Limb (tissue), 2 donors: ENCODE results near the gene PRDM5.

ENCODE experiments used
- DNase-seq, 2 donors: peaks; one replicate each; pipeline ENCODE4 v3.0.0-alpha.2; 2016; ENCODE audit errors: extremely low spot score in 2 of 2

The PRDM5 gene

GRCh38 chr4:120821977-120822376 is 100.5 kb downstream of the PRDM5 start:
- no peak for DNase-seq

- no peak for DNase-seq
These were observed 101.5 kb downstream of the PRDM5 start for GRCh38 chr4:120821029-120821428.

GRCh38 chr4:120819805-120820437 is 102.6 kb downstream of the PRDM5 start:
- DNase-seq, result no peak

GRCh38 chr4:120816296-120816965 is 106.1 kb downstream of the PRDM5 start:
- peak in 1 of 2 donors; percentile 32 for DNase-seq

- no peak for DNase-seq
These were observed 107.2 kb downstream of the PRDM5 start for GRCh38 chr4:120815361-120815760.

- DNase-seq, result no peak
These were observed 107.6 kb downstream of the PRDM5 start for GRCh38 chr4:120814886-120815285.

GRCh38 chr4:120812216-120812615 is 110.3 kb downstream of the PRDM5 start:
- no peak for DNase-seq

GRCh38 chr4:120809518-120809917 is 113.0 kb downstream of the PRDM5 start:
- no peak for DNase-seq

- DNase-seq, result no peak
These were observed 113.9 kb downstream of the PRDM5 start for GRCh38 chr4:120808475-120809141.

- no peak for DNase-seq
These were observed 121.3 kb downstream of the PRDM5 start for GRCh38 chr4:120801137-120801758.

- DNase-seq, result no peak
These were observed 124.0 kb downstream of the PRDM5 start for GRCh38 chr4:120798570-120798969.

- DNase-seq, result peak in 1 of 2 donors; percentile 50
These were observed 126.3 kb downstream of the PRDM5 start for GRCh38 chr4:120796271-120796670.

GRCh38 chr4:120785202-120785601 is 137.3 kb downstream of the PRDM5 start:
- DNase-seq, result no peak

GRCh38 chr4:120777459-120777858 is 145.1 kb downstream of the PRDM5 start:
- DNase-seq, result no peak

- no peak for DNase-seq
These were observed 147.1 kb downstream of the PRDM5 start for GRCh38 chr4:120775431-120775830.

GRCh38 chr4:120773641-120774040 is 148.9 kb downstream of the PRDM5 start:
- no peak for DNase-seq

- DNase-seq, result no peak
These were observed 150.6 kb downstream of the PRDM5 start for GRCh38 chr4:120771907-120772306.

GRCh38 chr4:120770897-120771296 is 151.6 kb downstream of the PRDM5 start:
- no peak for DNase-seq

GRCh38 chr4:120769227-120769626 is 153.3 kb downstream of the PRDM5 start:
- no peak for DNase-seq

GRCh38 chr4:120765260-120765680 is 157.3 kb downstream of the PRDM5 start:
- no peak for DNase-seq

- no peak for DNase-seq
These were observed 158.9 kb downstream of the PRDM5 start for GRCh38 chr4:120763650-120764049.

GRCh38 chr4:120761070-120761469 is 161.5 kb downstream of the PRDM5 start:
- DNase-seq, result no peak
